ENCODE measurements around the gene RASGRP3.
"Not testable (repeated sequence)": the region's sequence is repeated elsewhere in the genome, so short reads cannot be mapped to it uniquely, and the experiment has no call there.

The RASGRP3 gene

GRCh38 chr2:33458248-33458819 lies 18.1 kb upstream of the RASGRP3 start:
- no peak for DNase-seq

- DNase-seq: no peak
Measured at GRCh38 chr2:33459745-33460144, 16.7 kb upstream of the RASGRP3 start.

GRCh38 chr2:33462512-33462911 lies 13.9 kb upstream of the RASGRP3 start:
- not testable (repeated sequence) for DNase-seq

GRCh38 chr2:33467413-33467812 lies 9.0 kb upstream of the RASGRP3 start:
- DNase-seq: no peak

- no peak for DNase-seq
Measured at GRCh38 chr2:33469238-33469637, 7.2 kb upstream of the RASGRP3 start.

- peak; percentile 45 for DNase-seq
Measured at GRCh38 chr2:33475224-33476130, 972 bp upstream of the RASGRP3 start.

GRCh38 chr2:33476793-33477190 lies 343 bp downstream of the RASGRP3 start:
- no peak for DNase-seq

- no peak for DNase-seq
Measured at GRCh38 chr2:33477473-33478468, 1.3 kb downstream of the RASGRP3 start.

GRCh38 chr2:33478968-33479731 lies 2.7 kb downstream of the RASGRP3 start:
- DNase-seq: no peak

- no peak for DNase-seq
Measured at GRCh38 chr2:33482518-33482917, 6.1 kb downstream of the RASGRP3 start.

- no peak for DNase-seq
Measured at GRCh38 chr2:33484042-33484621, 7.7 kb downstream of the RASGRP3 start.

GRCh38 chr2:33485051-33485450 lies 8.6 kb downstream of the RASGRP3 start:
- DNase-seq: no peak

- DNase-seq: no peak
Measured at GRCh38 chr2:33486544-33486943, 10.1 kb downstream of the RASGRP3 start.

GRCh38 chr2:33488178-33488690 lies 11.8 kb downstream of the RASGRP3 start:
- DNase-seq: no peak

GRCh38 chr2:33488715-33489540 lies 12.5 kb downstream of the RASGRP3 start:
- DNase-seq: no peak

GRCh38 chr2:33489835-33490431 lies 13.5 kb downstream of the RASGRP3 start:
- DNase-seq: no peak

- no peak for DNase-seq
Measured at GRCh38 chr2:33491441-33492084, 15.1 kb downstream of the RASGRP3 start.

GRCh38 chr2:33492399-33493134 lies 16.1 kb downstream of the RASGRP3 start:
- DNase-seq: no peak

GRCh38 chr2:33494155-33494779 lies 17.8 kb downstream of the RASGRP3 start:
- no peak for DNase-seq
